Glutamatergic neuron (in vitro differentiated cells): ENCODE data around the gene HAPLN2. TPM values are rescaled to one million over a fixed set of nuclear protein-coding genes. Genes with fewer than 3 reads are reported as not detected.

ENCODE experiments used
- DNase-seq: peaks from one replicate; pipeline ENCODE4 v3.0.0; 2022
- H3K27ac Mint-ChIP-seq: one replicate; pipeline ENCODE4 v1.8.0; 2020; ENCODE audit warnings: mild to moderate bottlenecking, mixed read lengths, inconsistent platforms; ENCODE audit not compliant: unreplicated experiment
- H3K27me3 Mint-ChIP-seq: one replicate; pipeline ENCODE4 v1.8.0; 2020; ENCODE audit warnings: mild to moderate bottlenecking, moderate library complexity, mixed read lengths, inconsistent platforms; ENCODE audit not compliant: unreplicated experiment
- H3K36me3 Mint-ChIP-seq: one replicate; pipeline ENCODE4 v1.8.0; 2020; ENCODE audit warnings: mild to moderate bottlenecking, mixed read lengths, inconsistent platforms; ENCODE audit not compliant: unreplicated experiment
- H3K4me1 Mint-ChIP-seq: one replicate; pipeline ENCODE4 v1.8.0; 2020; ENCODE audit warnings: mild to moderate bottlenecking, low read depth, mixed read lengths, inconsistent platforms; ENCODE audit not compliant: unreplicated experiment
- H3K4me3 Mint-ChIP-seq: one replicate; pipeline ENCODE4 v1.8.0; 2020; ENCODE audit warnings: mild to moderate bottlenecking, mixed read lengths, inconsistent platforms; ENCODE audit not compliant: unreplicated experiment
- H3K9me3 Mint-ChIP-seq: one replicate; pipeline ENCODE4 v1.8.0; 2020; ENCODE audit warnings: mild to moderate bottlenecking, moderate library complexity, mixed read lengths, inconsistent platforms; ENCODE audit not compliant: unreplicated experiment
- CTCF ChIP-seq: fragments of 200-600 bp; sonication (generic); IDR thresholded peaks from one replicate; pipeline ENCODE4 v1.5.0; 2021; ENCODE audit not compliant: partially characterized antibody, unreplicated experiment
- total RNA-seq: library from RNA; stranded (reverse); fragmentation: NEBNext Ultra II Directional; extraction: Animal tissue kit (Norgen Biotek cat#: 25700); gene quantifications from one replicate; pipeline ENCODE4 v1.2.1, GENCODE V29; 2021; ENCODE audit not compliant: unreplicated experiment

HAPLN2 gene
- total RNA-seq, 1 donor from 2014 or later, result 0.71 TPM

- Mint-ChIP-seq H3K4me3 (no peak overlapping the region), H3K36me3 (peaks cover 5% of the 10 kb centered on the region), H3K9me3 (peaks cover 12% of the 10 kb centered on the region), H3K27ac (no peak overlapping the region), H3K27me3 (peaks cover 28% of the 10 kb centered on the region), H3K4me1 (peaks cover 21% of the 10 kb centered on the region)
- no peak for DNase-seq
- no peak for TF ChIP-seq CTCF
Measured at GRCh38 chr1:156647351-156647750, 28.1 kb downstream of the HAPLN2 start.

GRCh38 chr1:156648496-156648895 lies 29.3 kb downstream of the HAPLN2 start:
- H3K27ac Mint-ChIP-seq, result no peak overlapping the region
- DNase-seq, result no peak
- peaks cover 5% of the 10 kb centered on the region for H3K36me3 Mint-ChIP-seq
- H3K27me3 Mint-ChIP-seq, result peaks cover 28% of the 10 kb centered on the region
- peak overlapping the region; percentile 52 for H3K4me3 Mint-ChIP-seq
- peaks cover 14% of the 10 kb centered on the region for H3K9me3 Mint-ChIP-seq
- H3K4me1 Mint-ChIP-seq, result peaks cover 23% of the 10 kb centered on the region
- TF ChIP-seq CTCF, result no peak

- peaks cover 5% of the 10 kb centered on the region for H3K36me3 Mint-ChIP-seq
- H3K4me3 Mint-ChIP-seq, result no peak overlapping the region
- H3K27ac Mint-ChIP-seq, result no peak overlapping the region
- no peak for TF ChIP-seq CTCF
- H3K9me3 Mint-ChIP-seq, result peaks cover 12% of the 10 kb centered on the region
- peaks cover 28% of the 10 kb centered on the region for H3K27me3 Mint-ChIP-seq
- peaks cover 23% of the 10 kb centered on the region for H3K4me1 Mint-ChIP-seq
- DNase-seq, result no peak
Measured at GRCh38 chr1:156648951-156649350, 29.7 kb downstream of the HAPLN2 start.

- no peak for DNase-seq
- peaks cover 18% of the 10 kb centered on the region for H3K9me3 Mint-ChIP-seq
- peaks cover 21% of the 10 kb centered on the region for H3K27me3 Mint-ChIP-seq
- H3K4me1 Mint-ChIP-seq, result peaks cover 37% of the 10 kb centered on the region
- H3K27ac Mint-ChIP-seq, result no peak overlapping the region
- no peak overlapping the region for H3K4me3 Mint-ChIP-seq
- TF ChIP-seq CTCF, result no peak
- H3K36me3 Mint-ChIP-seq, result no peaks in the 10 kb centered on the region
Measured at GRCh38 chr1:156652131-156652991, 33.1 kb downstream of the HAPLN2 start.

GRCh38 chr1:156652992-156653355 lies 33.8 kb downstream of the HAPLN2 start:
- H3K36me3 Mint-ChIP-seq, result no peaks in the 10 kb centered on the region
- H3K4me1 Mint-ChIP-seq, result peaks cover 36% of the 10 kb centered on the region
- TF ChIP-seq CTCF, result no peak
- no peak for DNase-seq
- no peak overlapping the region for H3K27ac Mint-ChIP-seq
- H3K27me3 Mint-ChIP-seq, result peaks cover 21% of the 10 kb centered on the region
- H3K9me3 Mint-ChIP-seq, result peaks cover 18% of the 10 kb centered on the region
- no peak overlapping the region for H3K4me3 Mint-ChIP-seq
